ENCODE measurements around the gene MARK4. TPM values are rescaled to one million over a fixed set of nuclear protein-coding genes. Genes with fewer than 3 reads are reported as not detected.
A peak's percentile ranks its signal among the peaks of the same experiment; 100 is the strongest.
"Not testable (repeated sequence)": the region's sequence is repeated elsewhere in the genome, so short reads cannot be mapped to it uniquely, and the experiment has no call there.

MARK4 gene
- total RNA-seq, 2 experiments from 2014 or later, result 12.6 to 14.9 TPM

- Mint-ChIP-seq H3K36me3 (no peaks in the 10 kb centered on the region), H3K9me3 (no peaks in the 10 kb centered on the region), H3K27me3 (peaks cover 28% of the 10 kb centered on the region), H3K4me3 (no peak overlapping the region), H3K4me1 (no peaks in the 10 kb centered on the region), H3K27ac (no peak overlapping the region)
- DNase-seq, result no peak
Observed at GRCh38 chr19:45224645-45225044, 26.4 kb upstream of the MARK4 start.

GRCh38 chr19:45229056-45229455 lies 22.0 kb upstream of the MARK4 start:
- H3K27ac Mint-ChIP-seq, H3K4me1 Mint-ChIP-seq, DNase-seq, H3K36me3 Mint-ChIP-seq, H3K4me3 Mint-ChIP-seq, H3K9me3 Mint-ChIP-seq: not testable (repeated sequence)
- peaks cover 25% of the 10 kb centered on the region for H3K27me3 Mint-ChIP-seq

- no peak overlapping the region for H3K27ac Mint-ChIP-seq
- peaks cover 44% of the 10 kb centered on the region for H3K27me3 Mint-ChIP-seq
- no peak overlapping the region for H3K4me3 Mint-ChIP-seq
- no peaks in the 10 kb centered on the region for H3K36me3 Mint-ChIP-seq
- H3K9me3 Mint-ChIP-seq, result no peaks in the 10 kb centered on the region
- no peaks in the 10 kb centered on the region for H3K4me1 Mint-ChIP-seq
- DNase-seq, result no peak
Observed at GRCh38 chr19:45231891-45232290, 19.2 kb upstream of the MARK4 start.

GRCh38 chr19:45234089-45234869 lies 16.8 kb upstream of the MARK4 start:
- Mint-ChIP-seq H3K4me3 (no peak overlapping the region), H3K36me3 (no peaks in the 10 kb centered on the region), H3K4me1 (no peaks in the 10 kb centered on the region), H3K9me3 (no peaks in the 10 kb centered on the region), H3K27me3 (peaks cover 48% of the 10 kb centered on the region), H3K27ac (no peak overlapping the region)
- no peak for DNase-seq

GRCh38 chr19:45235485-45235884 lies 15.6 kb upstream of the MARK4 start:
- Mint-ChIP-seq H3K27ac (no peak overlapping the region), H3K4me3 (no peak overlapping the region), H3K27me3 (peaks cover 48% of the 10 kb centered on the region), H3K4me1 (no peaks in the 10 kb centered on the region), H3K36me3 (no peaks in the 10 kb centered on the region), H3K9me3 (no peaks in the 10 kb centered on the region)
- DNase-seq, result no peak

GRCh38 chr19:45238556-45238955 lies 12.5 kb upstream of the MARK4 start:
- H3K4me3 Mint-ChIP-seq, result no peak overlapping the region
- H3K4me1 Mint-ChIP-seq, result no peaks in the 10 kb centered on the region
- H3K9me3 Mint-ChIP-seq, result no peaks in the 10 kb centered on the region
- H3K36me3 Mint-ChIP-seq, result no peaks in the 10 kb centered on the region
- DNase-seq, result no peak
- no peak overlapping the region for H3K27ac Mint-ChIP-seq
- H3K27me3 Mint-ChIP-seq, result peaks cover 36% of the 10 kb centered on the region

- Mint-ChIP-seq H3K4me1 (no peaks in the 10 kb centered on the region), H3K9me3 (no peaks in the 10 kb centered on the region), H3K36me3 (no peaks in the 10 kb centered on the region), H3K27me3 (peaks cover 14% of the 10 kb centered on the region), H3K4me3 (no peak overlapping the region), H3K27ac (no peak overlapping the region)
- DNase-seq, result no peak
Observed at GRCh38 chr19:45243144-45243732, 7.8 kb upstream of the MARK4 start.

- Mint-ChIP-seq H3K27ac (no peak overlapping the region), H3K4me3 (no peak overlapping the region), H3K27me3 (peaks cover 14% of the 10 kb centered on the region), H3K36me3 (no peaks in the 10 kb centered on the region), H3K9me3 (no peaks in the 10 kb centered on the region), H3K4me1 (no peaks in the 10 kb centered on the region)
- DNase-seq, result no peak
Observed at GRCh38 chr19:45244133-45244794, 6.8 kb upstream of the MARK4 start.

- H3K36me3 Mint-ChIP-seq, result no peaks in the 10 kb centered on the region
- no peak for DNase-seq
Observed at GRCh38 chr19:45245334-45245787, 5.7 kb upstream of the MARK4 start, which contains the start of gene EXOC3L2. EXOC3L2 (minus strand) TSS chr19:45245407; CDS start chr19:45239045, 6,362 bp downstream.

GRCh38 chr19:45245826-45246225 lies 5.2 kb upstream of the MARK4 start:
- DNase-seq, result no peak
- H3K27ac Mint-ChIP-seq, result no peak overlapping the region

More at GRCh38 chr19:45245334-45245787, 5.7 kb upstream of the MARK4 start, which contains the start of gene EXOC3L2:
- no peaks in the 10 kb centered on the region for H3K4me1 Mint-ChIP-seq
- H3K9me3 Mint-ChIP-seq, result no peaks in the 10 kb centered on the region
- no peak within 1 kb of the TSS for H3K4me3 Mint-ChIP-seq
- no peak within 1 kb of the TSS for H3K27ac Mint-ChIP-seq
- H3K27me3 Mint-ChIP-seq, result peaks cover 14% of the 10 kb centered on the region

GRCh38 chr19:45247136-45247535 lies 3.9 kb upstream of the MARK4 start:
- no peak overlapping the region for H3K27ac Mint-ChIP-seq
- no peak overlapping the region for H3K4me3 Mint-ChIP-seq
- no peak for DNase-seq
- no peaks in the 10 kb centered on the region for H3K9me3 Mint-ChIP-seq
- peaks cover 3% of the 10 kb centered on the region for H3K4me1 Mint-ChIP-seq
- H3K27me3 Mint-ChIP-seq, result peaks cover 18% of the 10 kb centered on the region
- no peaks in the 10 kb centered on the region for H3K36me3 Mint-ChIP-seq

More at GRCh38 chr19:45245826-45246225, 5.2 kb upstream of the MARK4 start:
- Mint-ChIP-seq H3K9me3 (no peaks in the 10 kb centered on the region), H3K4me3 (no peak overlapping the region), H3K36me3 (no peaks in the 10 kb centered on the region), H3K4me1 (peaks cover 2% of the 10 kb centered on the region), H3K27me3 (peaks cover 17% of the 10 kb centered on the region)

GRCh38 chr19:45249261-45250033 lies 1.6 kb upstream of the MARK4 start:
- Mint-ChIP-seq H3K9me3 (no peaks in the 10 kb centered on the region), H3K27ac (no peak overlapping the region), H3K36me3 (no peaks in the 10 kb centered on the region), H3K27me3 (peaks cover 11% of the 10 kb centered on the region), H3K4me3 (no peak overlapping the region), H3K4me1 (peaks cover 23% of the 10 kb centered on the region)
- DNase-seq, result no peak

GRCh38 chr19:45250216-45250831 lies 747 bp upstream of the MARK4 start:
- H3K27ac Mint-ChIP-seq, result no peak overlapping the region
- H3K4me1 Mint-ChIP-seq, result peaks cover 23% of the 10 kb centered on the region
- no peak for DNase-seq
- peak overlapping the region; percentile 79 for H3K4me3 Mint-ChIP-seq
- no peaks in the 10 kb centered on the region for H3K9me3 Mint-ChIP-seq
- H3K27me3 Mint-ChIP-seq, result peaks cover 4% of the 10 kb centered on the region
- H3K36me3 Mint-ChIP-seq, result no peaks in the 10 kb centered on the region

Measured in activated naive CD8-positive, alpha-beta T cell treated with anti-CD3 and anti-CD28 coated beads for 36 hours (primary cell).